Activated gamma-delta T cell (primary cell): ENCODE data around the gene TMEM270.
"Not testable (repeated sequence)": the region's sequence is repeated elsewhere in the genome, so short reads cannot be mapped to it uniquely, and the experiment has no call there.

Source experiments
- DNase-seq: peaks from one replicate; lab custom pipeline; 2025; lab: John Stamatoyannopoulos, UW

Gene TMEM270

GRCh38 chr7:73858807-73859206 lies 2.2 kb upstream of the TMEM270 start:
- no peak for DNase-seq

DNA sequence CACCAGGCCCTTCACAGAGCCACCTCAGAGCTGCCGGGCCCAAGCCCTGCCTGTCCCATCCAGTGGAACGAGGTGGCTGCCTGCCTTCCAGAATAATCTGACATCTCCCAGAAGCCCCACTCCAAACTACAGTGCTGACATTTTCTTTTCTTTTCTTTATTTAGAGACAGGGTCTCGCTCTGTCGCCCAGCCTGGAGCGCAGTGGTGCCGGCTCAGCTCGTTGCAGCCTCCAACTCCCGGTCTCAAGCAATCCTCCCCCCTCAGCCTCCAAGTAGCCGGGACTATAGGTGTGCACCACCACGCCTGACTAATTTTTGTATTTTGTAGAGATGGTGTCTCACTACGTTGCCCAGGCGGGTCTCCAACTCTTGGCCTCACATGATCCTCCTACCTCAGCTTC lies 346 bp downstream of the TMEM270 start:
- DNase-seq = no peak

GRCh38 chr7:73864981-73865711 lies 4.2 kb downstream of the TMEM270 start:
- no peak for DNase-seq

DNA sequence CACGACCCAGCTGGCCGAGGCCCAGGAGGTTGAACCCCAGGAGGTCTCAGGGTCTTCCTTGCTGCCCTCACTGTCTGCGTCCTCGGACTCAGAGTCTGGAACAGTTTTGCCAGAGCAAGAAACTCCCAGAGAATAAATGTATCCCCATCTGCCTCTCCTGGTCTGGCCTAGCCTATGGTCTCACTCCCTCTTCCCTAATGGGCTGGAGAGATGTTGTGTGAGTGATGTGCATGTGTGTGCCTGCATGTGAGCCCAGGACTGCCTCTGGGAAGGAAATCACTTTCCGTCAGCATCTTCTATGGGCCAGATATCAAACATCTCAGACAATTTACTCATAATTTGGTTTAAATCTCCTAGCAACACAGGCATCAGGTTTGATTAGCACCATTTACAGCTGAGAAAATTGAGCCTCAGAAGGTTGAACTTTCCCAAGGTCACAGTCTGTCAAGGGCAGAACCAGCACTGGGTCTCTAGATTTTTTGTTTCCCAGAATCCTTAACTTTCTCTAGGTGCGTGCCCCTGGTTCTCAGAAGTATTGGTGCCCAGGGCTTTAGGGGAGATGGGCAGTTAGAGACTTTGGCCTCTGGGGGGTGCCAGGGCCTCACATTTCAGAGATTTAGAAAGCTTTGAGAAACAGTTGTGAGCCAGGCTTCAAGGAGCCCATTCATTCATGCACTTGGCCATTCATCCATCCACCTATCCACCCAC lies 4.9 kb downstream of the TMEM270 start:
- no peak for DNase-seq

GRCh38 chr7:73866446-73866767 lies 5.4 kb downstream of the TMEM270 start:
- DNase-seq = no peak

DNA sequence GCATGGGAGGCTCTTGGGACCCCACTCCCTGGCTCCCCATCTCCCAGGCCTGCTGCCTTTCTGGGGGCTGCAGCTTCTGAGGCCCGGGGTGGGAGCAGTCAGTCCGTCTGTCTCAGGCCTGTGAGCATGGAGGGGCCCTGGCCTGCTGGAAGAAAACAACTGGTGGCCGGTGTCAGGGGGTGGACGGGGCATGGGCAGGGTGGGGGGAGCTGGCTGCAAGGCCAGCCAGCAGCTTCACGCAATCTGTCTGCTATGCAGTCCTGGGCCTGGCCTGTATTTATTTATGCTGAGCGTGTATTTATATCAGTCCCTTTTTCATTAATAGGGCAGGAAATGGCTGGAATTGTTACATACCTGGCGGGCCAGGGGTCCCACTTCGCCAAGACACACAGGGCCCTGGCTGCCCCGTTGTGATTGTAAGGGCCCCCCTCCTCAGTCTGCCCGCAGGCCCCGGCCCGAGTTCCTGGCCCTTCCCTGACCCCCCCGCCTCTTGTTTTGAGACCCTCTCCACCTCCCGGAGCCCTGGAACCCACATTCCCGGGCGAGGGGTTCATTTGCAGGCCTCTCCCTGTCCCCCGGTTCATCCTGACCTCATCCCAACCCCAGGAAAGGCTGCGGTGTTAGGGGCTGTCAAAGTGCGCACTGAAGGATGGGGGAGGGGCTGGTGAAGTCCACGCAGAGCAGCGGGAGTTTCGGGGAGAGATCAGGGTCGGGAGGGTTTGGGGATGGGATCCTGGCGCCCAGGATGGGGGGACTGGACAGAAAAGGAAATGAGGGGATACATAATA lies 8.2 kb downstream of the TMEM270 start:
- no peak for DNase-seq

GRCh38 chr7:73870041-73870492 lies 9.1 kb downstream of the TMEM270 start:
- no peak for DNase-seq

- DNase-seq = no peak
Measured at GRCh38 chr7:73871163-73872011, 10.4 kb downstream of the TMEM270 start.

DNA sequence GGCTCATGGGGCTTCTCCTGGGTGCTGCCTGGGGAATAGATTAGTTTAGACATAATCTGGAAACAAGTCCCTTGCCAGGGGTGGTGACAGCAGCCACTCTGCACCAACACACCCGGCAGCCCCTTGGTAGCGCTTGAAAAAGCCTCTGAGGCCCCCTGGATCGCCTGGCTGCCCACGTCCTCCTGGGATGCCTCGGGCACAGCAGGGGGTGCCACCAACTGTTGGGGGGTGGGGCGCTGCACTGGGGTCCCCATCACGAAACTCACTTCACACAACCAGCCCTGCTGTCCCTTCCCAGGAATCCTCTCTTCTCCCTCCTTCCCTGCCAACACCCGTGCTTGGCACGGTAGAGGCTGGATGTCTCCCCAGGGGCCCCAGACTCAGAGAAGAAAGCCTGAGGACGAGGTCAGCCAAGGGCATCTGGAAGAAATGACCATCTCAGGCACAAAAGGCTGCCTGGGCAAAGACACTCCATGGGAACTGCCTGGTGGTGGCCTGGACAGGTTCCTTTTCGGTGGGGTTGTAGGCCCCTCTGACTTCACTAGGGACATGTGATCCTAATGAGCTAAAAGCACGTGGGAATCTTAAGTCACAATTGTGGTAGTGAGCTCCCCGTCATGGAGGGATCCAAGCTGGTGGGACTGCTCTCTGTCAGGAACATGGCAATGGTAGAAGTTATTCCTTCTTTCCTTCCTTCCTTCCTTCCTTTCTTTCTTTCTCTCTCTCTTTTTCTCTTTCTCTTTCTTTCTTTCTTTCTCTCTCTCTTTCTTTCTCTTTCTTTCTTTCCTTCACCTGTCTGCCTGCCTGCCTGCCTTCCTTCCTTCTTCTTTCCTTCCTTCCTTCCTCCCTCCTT lies 11.3 kb downstream of the TMEM270 start:
- no peak for DNase-seq

DNA sequence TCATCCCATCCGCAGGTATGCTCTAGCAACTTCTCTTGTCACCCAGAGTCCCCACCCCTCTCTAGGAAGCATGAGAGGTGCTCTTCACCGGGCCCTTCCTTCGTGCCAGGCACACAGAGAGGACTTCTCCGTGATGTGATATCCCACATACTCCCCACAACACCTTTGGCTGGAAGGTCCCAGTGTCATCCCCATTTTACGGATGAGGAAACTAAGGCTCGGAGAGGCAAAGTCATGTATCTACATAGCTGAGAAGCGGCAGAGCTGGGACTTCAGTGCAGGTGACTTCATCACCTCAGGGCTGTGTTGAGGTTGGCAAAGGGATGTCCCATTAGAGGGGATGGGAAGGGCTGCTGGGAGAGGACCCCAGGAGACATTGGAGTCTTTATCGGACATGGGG lies 15.4 kb downstream of the TMEM270 start:
- no peak for DNase-seq

DNA sequence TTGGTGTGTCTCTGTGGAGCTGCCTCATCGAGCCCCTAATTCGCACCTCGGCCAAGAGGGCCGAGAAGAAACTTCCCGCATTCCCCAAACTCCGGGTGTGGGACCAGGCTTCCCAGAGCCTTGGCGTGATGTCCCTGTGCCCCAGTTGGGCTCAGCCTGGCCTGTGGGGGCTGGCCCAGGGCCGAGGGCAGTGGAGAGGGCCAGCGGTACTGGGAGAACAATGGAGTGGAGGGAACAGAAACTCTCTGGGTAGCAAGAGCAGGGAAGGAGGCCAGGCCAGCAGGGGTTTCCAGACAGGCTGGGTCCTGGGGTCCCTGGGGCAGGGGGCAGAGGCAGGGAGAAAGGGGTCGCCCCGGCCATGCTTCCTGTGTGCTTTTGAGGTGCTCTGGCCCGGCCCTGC lies 16.0 kb downstream of the TMEM270 start:
- no peak for DNase-seq

- no peak for DNase-seq
Measured at GRCh38 chr7:73879977-73880681, 19.2 kb downstream of the TMEM270 start.

DNA sequence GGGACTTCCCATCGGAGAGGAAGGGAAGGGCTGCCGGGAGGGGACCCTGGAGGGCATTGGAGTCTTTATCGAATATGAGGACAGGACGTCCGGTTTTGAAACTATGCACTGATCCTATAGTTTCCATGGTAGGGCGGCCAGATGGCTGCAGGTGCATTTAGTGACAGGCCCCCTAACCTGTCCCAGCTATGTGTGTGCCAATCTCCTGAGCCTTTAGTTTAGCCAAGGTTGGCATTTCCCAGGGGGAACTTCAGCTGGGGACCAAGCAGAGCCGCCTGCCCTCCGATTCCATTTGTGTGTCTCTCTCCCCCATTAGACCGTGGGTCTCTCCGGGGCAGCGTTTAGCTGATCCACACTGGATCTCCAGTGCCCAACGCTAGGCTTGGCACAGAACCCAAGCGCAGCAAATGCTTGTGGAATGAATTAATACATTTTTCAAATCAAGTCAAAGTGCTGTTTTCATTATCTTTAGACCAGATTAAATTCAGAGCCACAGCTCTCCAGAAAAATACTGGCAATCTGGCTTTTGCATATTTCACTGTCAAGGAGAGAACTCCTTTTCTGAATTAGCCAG lies 19.9 kb downstream of the TMEM270 start:
- DNase-seq = no peak

DNA sequence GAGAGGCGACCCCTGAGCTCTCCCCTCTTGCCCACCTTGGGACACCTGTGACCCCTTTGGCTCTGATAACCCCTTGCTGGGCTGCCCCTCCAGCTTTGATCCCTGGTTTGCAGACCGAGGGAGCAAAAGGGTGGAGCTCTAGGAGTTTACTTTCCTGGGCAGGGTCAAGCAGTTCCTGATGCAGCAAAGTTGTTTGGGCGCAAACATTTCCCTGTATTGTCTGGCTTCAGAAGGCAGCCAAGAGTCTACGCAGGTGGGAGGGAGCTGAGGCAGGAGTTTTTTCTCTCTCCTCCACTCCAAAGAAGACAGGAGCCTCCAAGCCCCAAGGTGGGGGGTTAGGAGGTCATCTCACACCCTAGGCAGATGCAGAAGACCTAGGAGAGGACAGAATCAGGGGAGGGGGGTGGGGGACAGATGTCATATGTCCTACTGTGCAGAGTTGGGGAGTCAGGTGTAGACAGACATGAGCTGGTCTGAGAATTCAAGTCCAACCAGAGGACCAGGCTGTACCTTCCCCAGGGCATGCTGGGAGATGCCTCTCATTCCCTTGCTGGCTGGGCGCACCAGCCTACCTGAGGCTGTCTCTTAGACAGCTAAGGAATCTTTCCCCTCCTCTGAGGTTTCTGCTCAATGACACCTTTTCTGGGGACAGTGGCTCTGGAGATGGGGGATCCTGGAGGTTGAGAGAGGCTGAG lies 20.5 kb downstream of the TMEM270 start:
- no peak for DNase-seq

GRCh38 chr7:73882047-73882402 lies 21.1 kb downstream of the TMEM270 start:
- no peak for DNase-seq

GRCh38 chr7:73884867-73885422 lies 24.0 kb downstream of the TMEM270 start:
- DNase-seq = not testable (repeated sequence)

DNA sequence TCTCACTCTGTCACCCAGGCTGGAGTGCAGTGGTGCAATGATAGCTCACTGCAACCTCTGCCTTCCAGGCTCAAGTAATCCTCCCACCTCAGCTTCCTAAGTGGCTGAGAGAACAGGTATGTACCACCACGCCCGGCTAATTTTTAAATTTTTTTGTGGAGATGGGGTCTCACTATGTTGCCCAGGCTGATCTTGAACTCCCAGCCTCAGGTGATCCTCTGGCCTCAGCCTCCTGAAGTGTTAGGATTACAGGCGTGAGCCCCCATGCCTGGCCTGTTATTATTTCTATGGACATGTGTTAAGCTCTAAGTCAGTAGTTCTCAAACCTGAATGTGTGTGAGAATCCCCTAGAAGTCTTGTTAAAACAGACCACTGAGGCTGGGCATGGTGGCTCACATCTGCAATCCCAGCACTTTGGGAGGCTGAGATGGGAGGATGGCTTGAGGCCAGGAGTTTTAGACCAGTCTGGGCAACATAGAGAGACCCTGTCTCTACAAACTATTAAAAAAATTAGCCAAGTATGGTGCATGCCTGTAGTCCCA lies 24.5 kb downstream of the TMEM270 start:
- no peak for DNase-seq

DNA sequence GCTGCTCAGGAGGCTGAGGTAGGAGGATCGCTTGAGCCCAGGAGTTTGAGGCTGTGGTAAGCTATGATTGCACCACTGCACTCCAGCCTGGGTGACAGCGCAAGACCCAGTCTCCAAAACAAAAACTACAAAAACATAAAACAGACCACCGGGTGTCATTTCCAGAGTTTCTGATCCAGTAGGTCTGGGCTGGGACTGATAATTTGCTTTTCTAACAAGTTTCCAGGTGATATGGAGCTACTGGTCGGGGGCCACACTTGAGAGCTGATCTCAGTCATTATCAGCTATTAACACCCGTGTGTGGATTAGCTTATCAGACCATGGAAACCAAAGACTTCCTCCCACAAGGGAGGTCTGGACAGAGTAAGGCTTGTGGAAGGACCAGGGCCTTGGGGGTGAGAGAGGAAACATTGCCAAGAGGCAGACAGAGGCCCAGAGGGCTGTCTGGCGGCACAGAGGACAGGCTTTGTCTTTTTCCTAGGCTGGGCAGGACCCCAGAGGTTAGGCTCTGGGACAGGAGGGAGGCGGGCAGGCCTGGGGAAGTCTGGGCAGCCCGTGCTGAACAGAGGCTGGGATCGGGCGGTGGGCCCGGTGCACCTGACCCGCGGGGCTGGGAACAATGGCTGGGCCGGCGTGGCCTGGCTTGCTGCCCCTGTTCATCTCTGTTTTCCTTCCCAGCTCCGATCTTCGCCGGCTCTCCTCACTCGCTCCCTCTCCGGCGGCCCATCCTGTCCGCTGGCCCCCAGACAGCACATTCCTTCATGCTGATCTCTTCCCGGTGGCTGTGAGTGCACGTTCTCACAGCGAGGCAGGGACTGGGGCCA lies 25.2 kb downstream of the TMEM270 start:
- no peak for DNase-seq
